Measurements from ENCODE around the gene CHST7. TPM values are rescaled to one million over a fixed set of nuclear protein-coding genes. Genes with fewer than 3 reads are reported as not detected.

Gene CHST7
- total and polyA plus RNA-seq, 2 of the 4 experiments (the other 2 are of a cell fraction) = 2.9 to 4.8 TPM

- no peaks in the 10 kb centered on the region for H3K27me3 ChIP-seq (ENCODE audit: control insufficient read depth, insufficient read depth, low read length)
- H3K4me2 ChIP-seq (ENCODE audit: low read depth, low read length) = no peak overlapping the region
- H2AFZ ChIP-seq (replicated peaks; ENCODE audit: low read length, poor library complexity) = no peak overlapping the region
- no peak overlapping the region for H2AK9ac ChIP-seq (replicated peaks; ENCODE audit: low read depth, low read length, poor library complexity)
- no peak overlapping the region for H2AK5ac ChIP-seq (ENCODE audit: low read depth, low read length)
- H3K4ac ChIP-seq (ENCODE audit: low read depth, low read length) = peak overlapping the region; percentile 24; the same call in 1 of the 2 replicates
- peaks cover 2% of the 10 kb centered on the region for H3K36me3 ChIP-seq (ENCODE audit: control insufficient read depth, insufficient read depth, low read length)
- peaks cover 2% of the 10 kb centered on the region; the same call in 1 of the 2 replicates for H3K4me1 ChIP-seq (ENCODE audit: control insufficient read depth, insufficient read depth, low read length)
- no peaks in the 10 kb centered on the region for H3K9me3 ChIP-seq (ENCODE audit: control insufficient read depth, insufficient read depth, low read length)
- in situ Hi-C loops (cut with MboI; ENCODE audit: low sequenced_read_pairs) (no loop called here), intact Hi-C loops (cut with micrococcal nuclease) (no loop called here), dilution Hi-C loops (cut with HindIII; ENCODE audit: low sequenced_read_pairs, unreplicated experiment) (no loop called here)
- H4K8ac ChIP-seq (ENCODE audit: low read depth in 2 of 2, low read length in 2 of 2) = no peak overlapping the region
- H2BK120ac ChIP-seq (ENCODE audit: low read depth, low read length) = no peak overlapping the region
- H2BK5ac ChIP-seq (ENCODE audit: low read depth, low read length, poor library complexity, severe bottlenecking) = no peak overlapping the region
- H2BK20ac ChIP-seq (ENCODE audit: low read depth, low read length) = no peak overlapping the region
- H3K14ac ChIP-seq (replicated peaks; ENCODE audit: low read depth, low read length) = no peak overlapping the region
- H2BK15ac ChIP-seq (ENCODE audit: low read depth, low read length) = no peak overlapping the region
- no peak overlapping the region for H3K4me3 ChIP-seq (ENCODE audit: insufficient read depth, low read depth, low read length)
- POLR2A ChIA-PET (ENCODE audit: unreplicated experiment) = no interaction called here
- ATAC-seq (ENCODE audit: low read depth) = no peak
- H3K18ac ChIP-seq (ENCODE audit: low read depth, low read length) = no peak overlapping the region
- H3K9ac ChIP-seq (ENCODE audit: low read depth, low read length) = no peak overlapping the region
- peaks cover 4% of the 10 kb centered on the region; the same call in 1 of the 2 replicates for H4K20me1 ChIP-seq (ENCODE audit: insufficient read depth, low read length)
- TF ChIP-seq, protein P1, sequence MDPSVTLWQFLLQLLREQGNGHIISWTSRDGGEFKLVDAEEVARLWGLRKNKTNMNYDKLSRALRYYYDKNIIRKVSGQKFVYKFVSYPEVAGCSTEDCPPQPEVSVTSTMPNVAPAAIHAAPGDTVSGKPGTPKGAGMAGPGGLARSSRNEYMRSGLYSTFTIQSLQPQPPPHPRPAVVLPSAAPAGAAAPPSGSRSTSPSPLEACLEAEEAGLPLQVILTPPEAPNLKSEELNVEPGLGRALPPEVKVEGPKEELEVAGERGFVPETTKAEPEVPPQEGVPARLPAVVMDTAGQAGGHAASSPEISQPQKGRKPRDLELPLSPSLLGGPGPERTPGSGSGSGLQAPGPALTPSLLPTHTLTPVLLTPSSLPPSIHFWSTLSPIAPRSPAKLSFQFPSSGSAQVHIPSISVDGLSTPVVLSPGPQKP (IDR thresholded peaks at IDR 0.05; ENCODE audit: borderline replicate concordance, low read depth, low read length) = no peak
- TF ChIP-seq MAZ (IDR thresholded peaks at IDR 0.05; ENCODE audit: borderline replicate concordance, low read depth, low read length) (no peak), MAFK (IDR thresholded peaks at IDR 0.05; ENCODE audit: low read depth, low read length) (no peak), FOS (IDR thresholded peaks at IDR 0.05; ENCODE audit: low read depth, low read length) (no peak), BHLHE40 (IDR thresholded peaks at IDR 0.05; ENCODE audit: low read depth, low read length) (no peak), SMC3 (IDR thresholded peaks at IDR 0.05; ENCODE audit: low read depth, low read length) (no peak), CEBPB (IDR thresholded peaks at IDR 0.05; ENCODE audit: low read depth, low read length) (no peak), CHD1 (IDR thresholded peaks at IDR 0.05; ENCODE audit: low read depth, low read length) (no peak), MXI1 (IDR thresholded peaks at IDR 0.05; ENCODE audit: borderline replicate concordance, low read depth, low read length) (no peak), NFE2L2 (IDR thresholded peaks at IDR 0.05; ENCODE audit: low read depth, low read length) (no peak), POLR2A (IDR thresholded peaks at IDR 0.05; ENCODE audit: low read depth, low read length) (no peak), RAD21 (IDR thresholded peaks at IDR 0.05; ENCODE audit: low read length) (no peak), CTCF (conservative IDR thresholded peaks at IDR 0.05; ENCODE audit: low read depth, low read length) (no peak), RCOR1 (IDR thresholded peaks at IDR 0.05; ENCODE audit: insufficient replicate concordance, low read length) (no peak), RFX5 (IDR thresholded peaks at IDR 0.05; ENCODE audit: low read depth, low read length) (no peak)
- TF ChIP-seq, protein P2, sequence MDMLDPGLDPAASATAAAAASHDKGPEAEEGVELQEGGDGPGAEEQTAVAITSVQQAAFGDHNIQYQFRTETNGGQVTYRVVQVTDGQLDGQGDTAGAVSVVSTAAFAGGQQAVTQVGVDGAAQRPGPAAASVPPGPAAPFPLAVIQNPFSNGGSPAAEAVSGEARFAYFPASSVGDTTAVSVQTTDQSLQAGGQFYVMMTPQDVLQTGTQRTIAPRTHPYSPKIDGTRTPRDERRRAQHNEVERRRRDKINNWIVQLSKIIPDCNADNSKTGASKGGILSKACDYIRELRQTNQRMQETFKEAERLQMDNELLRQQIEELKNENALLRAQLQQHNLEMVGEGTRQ (IDR thresholded peaks at IDR 0.05; ENCODE audit: low read depth, low read length) = no peak
- 0 out of 2 replicates have a peak, but pooled peaks cover 4% of the 10 kb centered on the region for H3K9me1 ChIP-seq (ENCODE audit: insufficient read depth, low read length)
- WGBS, 2 experiments (ENCODE audit: extremely low coverage in 2 of 2, insufficient read length in 1 of 2) = no CpG with 5 or more reads among the region's 2 CpGs
- peaks cover 0 to 15% of the 10 kb centered on the region in 2 experiments; a peak in 2 of 4 replicates for H3K79me1 ChIP-seq (ENCODE audit: low read depth in 1 of 2, low read length in 2 of 2)
- no TSS peak for BruUV-seq (replicated peaks)
- no peak for DNase-seq
- no peak overlapping the region for H4K5ac ChIP-seq (ENCODE audit: low read depth, low read length)
- no peak overlapping the region for H3K23ac ChIP-seq (ENCODE audit: low read depth, low read length)
- no peak overlapping the region for H3K56ac ChIP-seq (ENCODE audit: extremely low read depth, insufficient read depth, low read length)
- H3K27ac ChIP-seq (ENCODE audit: insufficient read depth, low read length) = no peak overlapping the region
- H4K91ac ChIP-seq (ENCODE audit: insufficient read depth, low read depth, low read length) = no peak overlapping the region
- CTCF ChIA-PET = no interaction called here
These were observed 30.1 kb upstream of the CHST7 start for GRCh38 chrX:46543441-46543840.
